ENCODE data around the gene LACTBL1.

Gene LACTBL1

DNA sequence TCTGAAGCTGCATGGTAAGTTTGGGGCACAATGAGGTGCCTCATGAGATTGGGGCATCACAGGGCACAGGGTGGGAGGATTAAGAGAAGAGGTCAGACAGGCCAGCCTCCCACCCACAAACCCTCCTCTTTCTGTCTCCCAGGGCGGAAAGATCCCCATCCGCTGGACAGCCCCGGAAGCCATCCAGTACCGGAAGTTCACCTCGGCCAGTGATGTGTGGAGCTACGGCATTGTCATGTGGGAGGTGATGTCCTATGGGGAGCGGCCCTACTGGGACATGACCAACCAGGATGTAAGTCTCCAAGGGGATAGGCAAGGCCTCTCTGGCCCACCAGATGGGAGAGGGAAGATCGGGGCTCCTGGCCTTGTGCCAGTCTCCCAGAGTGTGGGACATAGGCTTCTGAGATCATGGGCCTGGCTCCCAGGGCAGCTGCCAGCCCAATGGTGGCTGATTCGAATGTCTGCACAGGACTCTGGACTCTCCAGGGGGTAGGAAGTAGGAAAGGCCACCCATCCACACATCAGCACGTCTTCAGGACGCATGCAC, 63.7 kb downstream of the LACTBL1 start:
- H3K27ac ChIP-seq (ENCODE audit: low read depth, low read length) = no peak overlapping the region
- no peak overlapping the region for H3K9ac ChIP-seq (ENCODE audit: low read length)
- H3K4me1 ChIP-seq (ENCODE audit: insufficient read depth, low read length) = no peaks in the 10 kb centered on the region
- no peaks in the 10 kb centered on the region for H3K9me3 ChIP-seq (ENCODE audit: low read length)
- H3K27me3 ChIP-seq (ENCODE audit: control insufficient read depth in 1 of 2, insufficient read depth in 2 of 2, low read length in 2 of 2) = no peaks in the 10 kb centered on the region
- no peaks in the 10 kb centered on the region for H3K36me3 ChIP-seq (ENCODE audit: insufficient read depth, low read length)
- H3K4me3 ChIP-seq (ENCODE audit: low read depth in 1 of 2, low read length in 2 of 2) = no peak overlapping the region

DNA sequence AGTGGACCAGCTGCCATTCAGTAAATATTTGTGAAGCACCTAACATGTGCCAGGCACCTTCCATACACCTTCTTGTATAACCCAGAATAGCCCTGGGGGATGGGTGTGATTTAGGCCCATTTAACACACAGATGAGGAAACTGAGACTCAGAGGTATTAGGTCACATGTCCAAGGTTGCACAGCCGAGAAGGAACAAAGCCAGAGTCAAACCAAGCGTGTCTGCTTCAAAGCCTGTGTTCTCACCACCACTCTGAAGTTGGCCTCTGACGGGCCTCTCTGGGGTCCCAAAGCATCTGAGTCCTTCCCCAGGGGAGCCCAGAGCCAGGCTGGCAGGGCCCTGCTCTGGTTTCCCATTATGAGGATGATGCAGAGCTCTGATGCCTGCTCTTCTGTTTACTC, 65.1 kb downstream of the LACTBL1 start:
- Histone ChIP-seq H3K4me1 (ENCODE audit: insufficient read depth, low read length) (no peaks in the 10 kb centered on the region), H3K27ac (ENCODE audit: low read depth, low read length) (no peak overlapping the region), H3K9ac (ENCODE audit: low read length) (no peak overlapping the region), H3K4me3 (ENCODE audit: low read depth in 1 of 2, low read length in 2 of 2) (no peak overlapping the region), H3K36me3 (ENCODE audit: insufficient read depth, low read length) (no peaks in the 10 kb centered on the region), H3K9me3 (ENCODE audit: low read length) (no peaks in the 10 kb centered on the region), H3K27me3 (ENCODE audit: control insufficient read depth in 1 of 2, insufficient read depth in 2 of 2, low read length in 2 of 2) (no peaks in the 10 kb centered on the region)

DNA sequence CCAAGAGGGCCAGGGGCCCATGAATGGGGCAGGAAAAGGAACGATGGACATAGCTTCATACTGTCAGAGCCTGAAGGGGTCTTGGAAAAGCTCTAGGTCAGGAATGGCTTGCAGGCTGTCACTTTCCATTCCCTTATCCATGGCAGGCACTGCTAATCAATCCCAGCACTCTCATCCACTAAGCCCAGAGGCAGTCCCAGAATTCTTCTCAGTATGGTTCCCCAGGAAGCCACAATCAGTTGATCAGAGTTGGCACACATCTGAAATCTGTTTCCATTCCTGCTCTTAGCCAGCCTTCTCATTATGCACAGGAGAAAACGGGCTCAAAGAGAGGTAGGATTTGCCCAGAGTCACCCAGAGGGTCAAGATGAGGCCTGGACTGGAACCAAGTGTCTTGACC, 65.7 kb downstream of the LACTBL1 start:
- Histone ChIP-seq H3K9ac (ENCODE audit: low read length) (no peak overlapping the region), H3K27me3 (ENCODE audit: control insufficient read depth in 1 of 2, insufficient read depth in 2 of 2, low read length in 2 of 2) (no peaks in the 10 kb centered on the region), H3K36me3 (ENCODE audit: insufficient read depth, low read length) (no peaks in the 10 kb centered on the region), H3K4me1 (ENCODE audit: insufficient read depth, low read length) (no peaks in the 10 kb centered on the region), H3K4me3 (ENCODE audit: low read depth in 1 of 2, low read length in 2 of 2) (no peak overlapping the region), H3K9me3 (ENCODE audit: low read length) (no peaks in the 10 kb centered on the region), H3K27ac (ENCODE audit: low read depth, low read length) (no peak overlapping the region)

DNA sequence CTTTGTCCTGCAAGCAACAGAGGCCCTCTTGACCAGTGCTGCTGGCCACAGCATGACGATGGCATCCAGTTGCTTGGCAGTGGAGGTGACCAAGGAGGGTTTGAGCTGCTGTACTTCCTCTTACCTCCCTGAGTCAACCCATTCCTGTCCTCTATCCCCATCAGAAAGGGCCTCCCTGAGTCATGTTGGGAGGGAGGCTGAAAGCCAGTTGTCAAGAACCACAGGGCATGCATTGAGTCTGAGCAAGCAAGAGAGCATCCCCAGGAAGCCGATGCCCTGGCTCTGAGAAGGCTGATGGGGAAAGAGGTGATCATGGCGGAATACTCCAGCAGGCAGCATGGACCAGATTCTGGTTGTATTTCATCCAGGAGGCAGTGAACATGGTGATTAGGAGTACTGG, 69.6 kb downstream of the LACTBL1 start:
- Histone ChIP-seq H3K36me3 (ENCODE audit: insufficient read depth, low read length) (no peaks in the 10 kb centered on the region), H3K9me3 (ENCODE audit: low read length) (no peaks in the 10 kb centered on the region), H3K4me1 (ENCODE audit: insufficient read depth, low read length) (no peaks in the 10 kb centered on the region), H3K27ac (ENCODE audit: low read depth, low read length) (no peak overlapping the region), H3K4me3 (ENCODE audit: low read depth in 1 of 2, low read length in 2 of 2) (no peak overlapping the region), H3K27me3 (ENCODE audit: control insufficient read depth in 1 of 2, insufficient read depth in 2 of 2, low read length in 2 of 2) (no peaks in the 10 kb centered on the region), H3K9ac (ENCODE audit: low read length) (no peak overlapping the region)
